Pancreas (tissue), 10 donors: ENCODE results near the gene SYT9. TPM values are rescaled to one million over a fixed set of nuclear protein-coding genes. Genes with fewer than 3 reads are reported as not detected.
A peak's percentile ranks its signal among the peaks of the same experiment; 100 is the strongest.

ENCODE experiments used
- ATAC-seq, 4 donors: fragments of 200-7000 bp; cut with Tn5 transposase; one replicate each; pipeline versions ENCODE4 v1.8.0 to v1.9.1; 2020; ENCODE audit warnings: mild to moderate bottlenecking in 4 of 4, moderate library complexity in 4 of 4
- DNase-seq, 6 donors: peaks; one replicate each; pipeline ENCODE4 v3.0.0-alpha.2; 2020
- FAIRE-seq: peaks from 2 replicates; lab custom pipeline; 2012; peaks lifted over from hg19 to GRCh38; lab: Jason Lieb, UNC
- H3K27ac ChIP-seq, 4 donors: fragments of 200-600 bp; sonication (generic); 1 replicate in 3 of 4; 2 replicates in 1 of 4; pipeline versions ENCODE4 v1.5.0 to v1.8.0; 2020
- H3K27me3 ChIP-seq, 4 donors: fragments of 200-600 bp; one replicate each; pipeline ENCODE4 v1.8.0; 2021
- H3K36me3 ChIP-seq, 3 donors: fragments of 200-600 bp; sonication (generic) in 1 of 3; one replicate each; pipeline versions ENCODE4 v1.5.0 to v1.8.0; 2020 to 2021
- H3K4me1 ChIP-seq, 3 donors: fragments of 200-600 bp; one replicate each; pipeline ENCODE4 v1.8.0; 2021
- H3K4me3 ChIP-seq, 4 donors: fragments of 200-600 bp; sonication (generic) in 2 of 4; one replicate each; pipeline versions ENCODE4 v1.5.0 to v1.8.0; 2020 to 2021
- H3K9me3 ChIP-seq, 4 donors: fragments of 200-600 bp; one replicate each; pipeline ENCODE4 v1.8.0; 2021
- WGBS, 2 donors: extraction: QIAGEN DNeasy Blood & Tissue Kit; methylation state at CpG; one replicate each; pipeline ENCODE4 v1.1.7; 2013; 5-methylcytosine and 5-hydroxymethylcytosine counted together
- intact Hi-C, 3 donors: fragments of 100-400 bp; cut with DNase I; formaldehyde crosslinking; loops; one replicate each; pipeline versions ENCODE4 v1.11.1 to v1.14.2; 2022
- polyA plus RNA-seq, 2 donors: library from polyadenylated mRNA; stranded (reverse); fragments of 200-250 nt; gene quantifications; one replicate each; pipeline ENCODE4 v1.2.3, GENCODE V29; 2013
- total RNA-seq, 6 donors: library from RNA; stranded (reverse); fragmentation: NEBNext Ultra II Directional in 4 of 6; extraction: Animal tissue kit (Norgen Biotek cat#: 25700) in 4 of 6; gene quantifications; one replicate each; pipeline versions ENCODE4 v1.2.1 to v1.2.4, GENCODE V29; 2021 to 2023
- TF ChIP-seq, protein P1 (sequence below), 4 donors: fragments of 200-600 bp; sonication (generic) in 3 of 4; IDR thresholded peaks; one replicate each; pipeline versions ENCODE4 v1.5.0 to v1.8.0; 2021; ENCODE audit warnings: antibody characterized with exemption in 4 of 4
- donor health status: healthy with polysubstance abuse.
- donor health status: DM: no; HTN: no; CAD: no; lungs with moderate emphysema.
- donor health status: DM: no; HTN: no; CAD: no.
- donor health status: control.
- donor health status: control.
- donor health status: Bipolar disorder and iron deficiency.
- donor health status: DM: yes; HTN: yes; CAD: no.
- donor health status: DM: no; HTN: no; CAD: no.
- donor health status: DM: no; HTN: no; CAD: no.
- donor health status: DM: yes; HTN: yes; CAD: no.

The SYT9 gene
- total and polyA plus RNA-seq, 8 donors: 0.38 to 2.0 (median 1.0) TPM

DNA sequence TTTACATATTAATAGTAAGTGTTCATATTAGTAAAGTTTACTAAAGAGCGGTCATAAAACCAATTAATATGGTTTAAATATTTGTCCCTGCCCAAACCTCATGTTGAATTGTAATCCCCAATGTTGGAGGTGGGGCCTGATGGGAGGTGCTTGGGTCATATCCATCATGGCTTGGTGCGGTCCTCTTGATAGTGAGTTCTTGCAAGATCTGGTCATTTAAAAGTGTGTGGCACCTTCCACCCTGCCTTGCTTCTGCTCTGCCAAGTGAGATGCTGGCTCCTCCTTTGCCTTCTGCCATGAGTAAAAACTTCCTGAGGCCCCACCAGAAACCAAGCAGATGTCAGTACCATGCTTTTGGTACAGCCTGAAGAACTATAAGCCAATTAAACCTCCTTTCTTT, 178.8 kb downstream of the SYT9 start:
- no peaks in the 10 kb centered on the region for H3K36me3 ChIP-seq
- H3K27ac ChIP-seq: no peak overlapping the region
- ATAC-seq: no peak
- no peaks in the 10 kb centered on the region for H3K9me3 ChIP-seq
- no peak for FAIRE-seq
- intact Hi-C loops: no loop called here
- no peak overlapping the region for H3K4me3 ChIP-seq
- 89 to 96% methylated on average over 2 of the region's 2 CpGs for WGBS, 2 donors
- TF ChIP-seq, protein P1, sequence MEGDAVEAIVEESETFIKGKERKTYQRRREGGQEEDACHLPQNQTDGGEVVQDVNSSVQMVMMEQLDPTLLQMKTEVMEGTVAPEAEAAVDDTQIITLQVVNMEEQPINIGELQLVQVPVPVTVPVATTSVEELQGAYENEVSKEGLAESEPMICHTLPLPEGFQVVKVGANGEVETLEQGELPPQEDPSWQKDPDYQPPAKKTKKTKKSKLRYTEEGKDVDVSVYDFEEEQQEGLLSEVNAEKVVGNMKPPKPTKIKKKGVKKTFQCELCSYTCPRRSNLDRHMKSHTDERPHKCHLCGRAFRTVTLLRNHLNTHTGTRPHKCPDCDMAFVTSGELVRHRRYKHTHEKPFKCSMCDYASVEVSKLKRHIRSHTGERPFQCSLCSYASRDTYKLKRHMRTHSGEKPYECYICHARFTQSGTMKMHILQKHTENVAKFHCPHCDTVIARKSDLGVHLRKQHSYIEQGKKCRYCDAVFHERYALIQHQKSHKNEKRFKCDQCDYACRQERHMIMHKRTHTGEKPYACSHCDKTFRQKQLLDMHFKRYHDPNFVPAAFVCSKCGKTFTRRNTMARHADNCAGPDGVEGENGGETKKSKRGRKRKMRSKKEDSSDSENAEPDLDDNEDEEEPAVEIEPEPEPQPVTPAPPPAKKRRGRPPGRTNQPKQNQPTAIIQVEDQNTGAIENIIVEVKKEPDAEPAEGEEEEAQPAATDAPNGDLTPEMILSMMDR (IDR thresholded peaks at IDR 0.05): no peak
- DNase-seq: no peak
- no peaks in the 10 kb centered on the region for H3K4me1 ChIP-seq
- H3K27me3 ChIP-seq: no peaks in the 10 kb centered on the region

DNA sequence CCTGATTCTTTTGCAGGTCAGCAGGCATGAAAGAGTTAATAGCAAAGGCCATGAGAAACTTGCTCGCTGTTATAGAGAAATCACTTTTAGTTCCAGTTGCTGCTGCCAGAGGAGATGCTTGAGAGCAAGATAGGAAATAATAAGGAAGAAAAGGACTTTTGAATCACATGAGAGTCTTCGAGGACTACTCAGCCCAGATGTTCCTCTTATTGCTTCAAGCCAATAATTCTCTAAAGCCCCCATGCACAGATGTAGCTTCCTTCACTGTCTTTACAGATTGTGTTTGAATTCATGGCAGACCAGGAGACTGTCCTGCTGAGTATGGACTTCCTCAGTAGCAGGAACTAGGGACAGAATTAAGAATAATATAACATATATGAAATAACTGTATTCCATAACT, 183.5 kb downstream of the SYT9 start:
- Histone ChIP-seq H3K36me3 (no peaks in the 10 kb centered on the region), H3K4me3 (no peak overlapping the region), H3K9me3 (no peaks in the 10 kb centered on the region), H3K27me3 (no peaks in the 10 kb centered on the region), H3K4me1 (no peaks in the 10 kb centered on the region), H3K27ac (no peak overlapping the region)
- 43 to 48% methylated on average over 2 of the region's 2 CpGs for WGBS, 2 donors
- TF ChIP-seq, protein P1 (IDR thresholded peaks at IDR 0.05): no peak
- intact Hi-C loops: no loop called here
- DNase-seq (no peak), FAIRE-seq (no peak), ATAC-seq (no peak)

DNA sequence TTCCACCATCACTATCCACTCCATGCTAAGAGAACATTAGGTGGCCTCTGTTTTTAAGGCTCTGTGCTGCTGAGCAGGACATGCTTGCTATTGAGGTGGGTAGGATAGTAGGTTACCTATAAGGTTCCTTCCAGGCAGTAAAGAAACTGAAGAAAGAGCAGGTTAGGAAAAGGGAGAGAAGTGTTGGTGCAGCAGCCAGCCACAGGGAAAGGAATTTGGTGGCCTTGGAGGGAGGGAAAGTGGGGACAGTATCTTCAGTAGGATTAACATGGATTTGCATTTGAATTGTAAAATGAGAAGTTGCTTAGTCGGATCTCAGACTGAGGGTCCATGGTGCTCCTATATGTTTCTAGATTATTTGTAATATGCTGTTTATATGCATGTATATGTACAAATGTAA, 184.4 kb downstream of the SYT9 start:
- no peak for ATAC-seq
- Histone ChIP-seq H3K27ac (no peak overlapping the region), H3K4me3 (no peak overlapping the region), H3K9me3 (no peaks in the 10 kb centered on the region), H3K36me3 (no peaks in the 10 kb centered on the region), H3K27me3 (no peaks in the 10 kb centered on the region), H3K4me1 (no peaks in the 10 kb centered on the region)
- intact Hi-C loops: no loop called here
- DNase-seq: no peak
- no peak for FAIRE-seq
- TF ChIP-seq, protein P1 (IDR thresholded peaks at IDR 0.05): no peak
- 75 to 84% methylated on average over 1 of the region's 1 CpG for WGBS, 2 donors

DNA sequence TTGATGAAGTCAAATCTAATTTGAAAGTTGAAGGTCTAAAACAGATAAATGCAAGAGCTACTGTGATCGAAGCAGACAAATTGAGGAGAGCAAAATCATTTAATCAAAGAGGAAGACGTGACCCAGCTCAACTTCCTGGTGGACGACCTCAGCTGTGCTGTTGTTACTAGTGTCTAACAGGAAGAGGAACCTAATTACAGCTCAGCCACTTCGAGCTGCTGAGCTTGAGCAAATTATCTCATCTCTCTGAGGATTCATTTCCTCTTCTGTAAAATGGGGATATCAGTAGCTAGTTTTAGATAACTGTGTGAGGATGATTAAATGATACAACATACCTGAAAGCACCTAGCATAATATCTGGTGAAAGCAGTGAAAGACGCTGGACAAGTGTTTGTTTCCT, 185.0 kb downstream of the SYT9 start:
- 40 to 44% methylated on average over 5 of the region's 5 CpGs for WGBS, 2 donors
- H3K4me3 ChIP-seq: no peak overlapping the region
- no peaks in the 10 kb centered on the region for H3K4me1 ChIP-seq
- H3K9me3 ChIP-seq: no peaks in the 10 kb centered on the region
- no peak for FAIRE-seq
- H3K27me3 ChIP-seq: no peaks in the 10 kb centered on the region
- peak in 1 of 6 donors; percentile 21 for DNase-seq
- ATAC-seq: peak in 2 of 4 donors; percentile 72 to 73
- no peak overlapping the region for H3K27ac ChIP-seq
- H3K36me3 ChIP-seq: no peaks in the 10 kb centered on the region
- intact Hi-C loops: no loop called here
- TF ChIP-seq, protein P1 (IDR thresholded peaks at IDR 0.05): no peak

DNA sequence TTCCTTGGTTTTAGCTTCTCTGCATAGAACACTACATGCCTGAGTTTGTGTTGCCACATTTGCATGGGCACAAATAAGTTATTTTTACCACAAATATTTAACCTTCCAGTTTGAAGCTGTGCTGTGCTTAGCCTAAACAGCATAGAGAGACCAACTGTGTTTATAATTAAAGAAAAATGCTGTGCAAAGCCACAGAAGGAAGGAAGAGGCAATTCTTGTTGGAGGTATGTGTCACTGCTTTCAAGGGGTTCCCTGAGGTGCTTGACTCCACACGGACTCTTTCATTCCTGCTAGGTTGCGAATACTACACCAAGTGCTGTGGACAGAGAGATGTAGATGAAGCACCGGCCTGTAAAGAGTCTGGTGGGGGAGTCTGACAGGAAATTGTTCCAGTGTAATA, 186.0 kb downstream of the SYT9 start:
- TF ChIP-seq, protein P1 (IDR thresholded peaks at IDR 0.05): no peak
- ATAC-seq (no peak), DNase-seq (no peak), FAIRE-seq (no peak)
- WGBS, 2 donors: 92% methylated on average over 3 of the region's 3 CpGs
- no peak overlapping the region for H3K4me3 ChIP-seq
- H3K9me3 ChIP-seq: no peaks in the 10 kb centered on the region
- H3K27ac ChIP-seq: no peak overlapping the region
- intact Hi-C loops: no loop called here
- no peaks in the 10 kb centered on the region for H3K4me1 ChIP-seq
- H3K36me3 ChIP-seq: no peaks in the 10 kb centered on the region
- H3K27me3 ChIP-seq: no peaks in the 10 kb centered on the region
